SK-N-MC (cell line): ENCODE data around the gene GPR141.

Experiments used
- DNase-seq: peaks from one replicate; pipeline ENCODE4 v3.0.0-alpha.2; 2011; ENCODE audit warnings: low read depth, low spot score
- H3K27ac ChIP-seq: fragments of 200-600 bp; sonication (generic); 2 replicates; pipeline ENCODE4 v1.5.1; 2016; ENCODE audit warnings: mixed run types
- H3K36me3 ChIP-seq: fragments of 200-600 bp; sonication (generic); 2 replicates; pipeline ENCODE4 v1.6.1; 2017; ENCODE audit warnings: antibody characterized with exemption, low read length, mixed read lengths; ENCODE audit not compliant: insufficient read depth
- H3K4me3 ChIP-seq: fragments of 200-600 bp; sonication (generic); 2 replicates; pipeline ENCODE4 v1.5.1; 2016
- H3K9ac ChIP-seq: fragments of 200-600 bp; sonication (generic); 2 replicates; pipeline ENCODE4 v1.8.0; 2017; ENCODE audit warnings: mixed run types, mixed read lengths; ENCODE audit not compliant: insufficient read length
- H3K9me3 ChIP-seq: fragments of 200-600 bp; sonication (generic); 2 replicates; pipeline ENCODE4 v1.6.1; 2017; ENCODE audit warnings: low read depth, mild to moderate bottlenecking, antibody characterized with exemption, low read length, moderate library complexity, mixed read lengths
- EZH2 ChIP-seq: fragments of 200-600 bp; sonication (generic); IDR thresholded peaks from one replicate; pipeline ENCODE4 v1.6.1; 2017; ENCODE audit warnings: antibody characterized with exemption
- FOXP2 ChIP-seq: optimal IDR thresholded peaks from 2 replicates; pipeline ENCODE3; 2011; ENCODE audit warnings: mild to moderate bottlenecking, moderate library complexity; ENCODE audit not compliant: insufficient read depth; ENCODE audit errors: extremely low read length, control extremely low read depth
- POLR2AphosphoS5 ChIP-seq: IDR thresholded peaks from 2 replicates; pipeline ENCODE4 v1.6.1; 2012; ENCODE audit warnings: mild to moderate bottlenecking, low read depth, low read length, borderline replicate concordance

GPR141 gene

GRCh38 chr7:37770838-37771237, 87.3 kb downstream of the GPR141 start:
- H3K4me3 ChIP-seq = no peak overlapping the region
- H3K9ac ChIP-seq = no peak overlapping the region
- no peaks in the 10 kb centered on the region for H3K36me3 ChIP-seq
- DNase-seq = no peak
- H3K9me3 ChIP-seq = no peaks in the 10 kb centered on the region
- no peak for TF ChIP-seq FOXP2
- no peak for TF ChIP-seq EZH2
- TF ChIP-seq POLR2AphosphoS5 = no peak
- H3K27ac ChIP-seq = no peak overlapping the region

GRCh38 chr7:37771342-37771741, 87.8 kb downstream of the GPR141 start:
- no peak for TF ChIP-seq POLR2AphosphoS5
- TF ChIP-seq EZH2 = no peak
- TF ChIP-seq FOXP2 = no peak
- no peak for DNase-seq
- no peak overlapping the region for H3K27ac ChIP-seq
- no peak overlapping the region for H3K4me3 ChIP-seq
- H3K36me3 ChIP-seq = no peaks in the 10 kb centered on the region
- no peak overlapping the region for H3K9ac ChIP-seq
- no peaks in the 10 kb centered on the region for H3K9me3 ChIP-seq

DNA sequence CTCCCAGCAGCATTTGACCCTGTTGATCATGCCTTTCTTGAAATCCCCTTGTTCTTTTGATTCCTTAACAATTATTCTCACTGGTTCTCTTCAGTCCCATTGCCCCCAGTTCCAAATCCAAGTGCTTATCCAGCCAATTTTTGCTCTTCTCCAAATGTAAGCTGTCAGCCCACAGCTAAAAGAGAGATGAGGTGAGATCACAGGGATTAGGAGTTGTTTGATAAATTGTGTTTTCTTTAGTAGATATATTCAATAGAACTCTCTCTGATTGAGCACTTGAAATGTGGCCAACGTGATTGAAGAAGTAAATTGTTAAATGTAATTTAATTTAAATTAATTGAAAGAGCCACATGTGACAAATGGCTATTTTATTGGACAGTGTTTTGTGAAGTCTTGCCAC, 88.2 kb downstream of the GPR141 start:
- TF ChIP-seq EZH2 (no peak), FOXP2 (no peak), POLR2AphosphoS5 (no peak)
- H3K27ac ChIP-seq = no peak overlapping the region
- H3K4me3 ChIP-seq = no peak overlapping the region
- no peaks in the 10 kb centered on the region for H3K36me3 ChIP-seq
- no peak overlapping the region for H3K9ac ChIP-seq
- DNase-seq = no peak
- H3K9me3 ChIP-seq = no peaks in the 10 kb centered on the region

DNA sequence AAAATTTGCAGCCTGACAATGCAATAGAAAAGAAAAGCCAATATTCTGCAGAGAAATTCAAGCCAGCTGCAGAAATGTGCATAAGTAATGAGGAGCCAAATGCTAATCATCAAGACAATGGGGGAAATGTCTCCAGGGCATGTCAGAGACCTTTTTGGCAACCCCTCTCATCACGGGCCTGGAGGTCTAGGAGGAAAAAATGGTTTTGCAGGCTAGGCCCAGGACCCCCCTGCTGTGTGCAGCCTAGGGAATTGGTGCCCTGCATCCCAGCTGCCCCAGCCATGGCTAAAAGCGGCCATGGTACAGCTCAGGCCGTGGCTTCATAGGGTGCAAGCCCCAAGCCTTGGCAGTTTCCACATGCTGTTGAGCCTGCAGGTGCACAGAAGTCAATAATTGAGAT, 92.4 kb downstream of the GPR141 start:
- Histone ChIP-seq H3K27ac (no peak overlapping the region), H3K36me3 (no peaks in the 10 kb centered on the region), H3K9ac (no peak overlapping the region), H3K4me3 (no peak overlapping the region), H3K9me3 (no peaks in the 10 kb centered on the region)
- no peak for DNase-seq
- no peak for TF ChIP-seq POLR2AphosphoS5
- no peak for TF ChIP-seq EZH2
- TF ChIP-seq FOXP2 = no peak

DNA sequence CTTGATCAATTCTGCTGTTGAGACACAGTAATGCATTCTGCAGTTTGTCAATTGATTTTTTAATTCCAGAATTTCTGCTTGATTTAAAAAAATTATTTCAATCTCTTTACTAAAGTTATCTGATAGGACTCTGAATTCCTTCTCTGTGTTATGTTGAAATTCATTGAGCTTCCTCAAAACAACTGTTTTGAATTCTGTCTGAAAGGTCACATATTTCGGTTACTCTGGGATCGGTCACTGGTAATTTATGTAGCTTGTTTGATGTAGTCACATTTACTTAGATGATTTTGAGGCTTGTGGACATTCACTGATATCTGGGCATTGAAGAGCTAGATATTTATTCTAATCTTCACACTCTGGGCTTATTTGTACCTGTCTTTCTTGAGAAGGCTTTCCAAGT, 97.6 kb downstream of the GPR141 start:
- Histone ChIP-seq H3K27ac (no peak overlapping the region), H3K4me3 (no peak overlapping the region), H3K36me3 (no peaks in the 10 kb centered on the region), H3K9ac (no peak overlapping the region), H3K9me3 (no peaks in the 10 kb centered on the region)
- TF ChIP-seq FOXP2 = no peak
- TF ChIP-seq POLR2AphosphoS5 = no peak
- TF ChIP-seq EZH2 = no peak
- no peak for DNase-seq

DNA sequence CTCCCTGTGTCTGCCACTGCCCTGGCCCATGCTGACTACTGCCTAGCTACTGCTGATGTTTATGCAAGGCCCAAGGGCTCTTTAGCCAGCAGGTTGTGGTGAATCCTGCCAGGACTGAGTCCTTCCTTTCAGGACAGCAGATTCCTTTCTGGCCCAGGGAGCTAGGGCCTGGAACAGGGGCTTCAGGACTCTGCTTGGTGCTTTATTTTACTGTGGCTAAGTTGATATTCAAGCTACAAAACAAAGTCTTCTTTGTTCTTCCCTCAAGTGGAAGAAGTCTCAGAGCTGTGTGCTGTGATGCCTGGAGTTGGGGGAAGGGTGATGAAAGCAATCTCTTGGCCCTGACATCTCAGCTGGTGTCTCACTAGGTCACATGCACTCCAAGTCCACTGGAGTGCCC, 98.6 kb downstream of the GPR141 start:
- H3K36me3 ChIP-seq = no peaks in the 10 kb centered on the region
- no peak overlapping the region for H3K4me3 ChIP-seq
- no peak for TF ChIP-seq EZH2
- TF ChIP-seq POLR2AphosphoS5 = no peak
- TF ChIP-seq FOXP2 = no peak
- H3K27ac ChIP-seq = no peak overlapping the region
- H3K9ac ChIP-seq = no peak overlapping the region
- DNase-seq = no peak
- H3K9me3 ChIP-seq = no peaks in the 10 kb centered on the region

GRCh38 chr7:37784015-37784414, 100.4 kb downstream of the GPR141 start:
- no peak overlapping the region for H3K9ac ChIP-seq

DNA sequence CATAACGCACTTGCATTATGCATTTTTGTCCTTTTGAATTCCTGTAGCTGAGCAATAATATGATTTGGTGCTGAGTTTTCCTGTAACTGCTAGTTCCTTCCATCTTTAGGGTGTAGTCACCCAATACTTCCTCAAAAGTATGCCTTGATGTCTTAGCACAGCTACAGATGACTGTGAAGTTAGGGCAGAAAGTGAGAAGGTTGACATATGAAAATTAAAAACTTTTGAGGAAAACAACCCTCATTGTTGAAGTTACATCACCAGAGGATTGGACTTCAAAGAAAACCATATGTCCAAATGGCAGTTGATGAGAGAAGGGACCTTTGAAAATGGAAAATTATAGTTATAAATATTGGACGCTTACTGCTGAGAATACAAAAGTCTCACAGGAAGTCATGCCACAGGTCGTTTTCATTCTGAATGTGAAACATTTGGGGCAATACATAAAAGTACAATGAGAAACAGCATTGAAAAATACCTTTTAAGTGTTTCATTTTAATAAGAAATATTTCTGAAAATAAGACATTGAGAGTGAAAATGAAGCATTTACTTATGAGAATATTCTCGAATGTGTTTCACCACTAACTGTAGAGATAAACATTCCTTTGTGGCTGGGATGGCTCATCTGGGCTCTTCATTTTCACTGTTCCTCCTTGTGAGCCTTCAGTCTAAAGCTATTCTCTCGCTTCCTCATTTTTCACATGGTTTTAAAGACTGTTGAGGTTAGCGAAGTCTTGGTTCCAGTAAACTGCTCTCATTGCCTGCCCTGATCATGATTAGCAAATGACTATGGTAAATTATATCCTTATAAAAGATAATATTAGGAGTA, 103.4 kb downstream of the GPR141 start:
- DNase-seq = no peak
- Histone ChIP-seq H3K9ac (no peak overlapping the region), H3K36me3 (no peaks in the 10 kb centered on the region), H3K4me3 (no peak overlapping the region), H3K9me3 (no peaks in the 10 kb centered on the region), H3K27ac (no peak overlapping the region)
- TF ChIP-seq EZH2 (no peak), POLR2AphosphoS5 (no peak), FOXP2 (no peak)

More at GRCh38 chr7:37784015-37784414, 100.4 kb downstream of the GPR141 start:
- H3K4me3 ChIP-seq = no peak overlapping the region
- DNase-seq = no peak
- no peak overlapping the region for H3K27ac ChIP-seq
- H3K36me3 ChIP-seq = no peaks in the 10 kb centered on the region
- H3K9me3 ChIP-seq = no peaks in the 10 kb centered on the region
- TF ChIP-seq POLR2AphosphoS5 = no peak
- no peak for TF ChIP-seq FOXP2
- TF ChIP-seq EZH2 = no peak
